ENCODE results near the gene GRM1.

DNA sequence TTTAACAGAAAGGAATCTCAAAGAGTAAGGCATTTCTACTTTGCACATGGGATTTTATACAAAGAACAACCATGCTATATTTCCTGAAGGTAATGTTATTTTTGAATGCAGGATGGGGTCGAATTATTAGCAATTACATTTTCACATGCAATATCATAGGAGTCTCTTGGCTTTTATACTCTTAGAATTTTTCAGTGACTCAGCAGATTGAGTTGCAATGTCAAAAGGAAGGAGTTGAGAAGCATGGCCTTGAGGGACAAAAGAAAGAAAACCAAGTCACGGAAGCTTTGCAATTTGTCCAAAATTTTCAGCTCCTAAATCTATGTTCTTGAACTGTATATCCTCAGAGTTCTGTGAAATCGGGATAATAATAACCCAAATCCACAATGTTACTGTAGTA is 181.1 kb downstream of the GRM1 start:
- TF ChIP-seq, protein P1, sequence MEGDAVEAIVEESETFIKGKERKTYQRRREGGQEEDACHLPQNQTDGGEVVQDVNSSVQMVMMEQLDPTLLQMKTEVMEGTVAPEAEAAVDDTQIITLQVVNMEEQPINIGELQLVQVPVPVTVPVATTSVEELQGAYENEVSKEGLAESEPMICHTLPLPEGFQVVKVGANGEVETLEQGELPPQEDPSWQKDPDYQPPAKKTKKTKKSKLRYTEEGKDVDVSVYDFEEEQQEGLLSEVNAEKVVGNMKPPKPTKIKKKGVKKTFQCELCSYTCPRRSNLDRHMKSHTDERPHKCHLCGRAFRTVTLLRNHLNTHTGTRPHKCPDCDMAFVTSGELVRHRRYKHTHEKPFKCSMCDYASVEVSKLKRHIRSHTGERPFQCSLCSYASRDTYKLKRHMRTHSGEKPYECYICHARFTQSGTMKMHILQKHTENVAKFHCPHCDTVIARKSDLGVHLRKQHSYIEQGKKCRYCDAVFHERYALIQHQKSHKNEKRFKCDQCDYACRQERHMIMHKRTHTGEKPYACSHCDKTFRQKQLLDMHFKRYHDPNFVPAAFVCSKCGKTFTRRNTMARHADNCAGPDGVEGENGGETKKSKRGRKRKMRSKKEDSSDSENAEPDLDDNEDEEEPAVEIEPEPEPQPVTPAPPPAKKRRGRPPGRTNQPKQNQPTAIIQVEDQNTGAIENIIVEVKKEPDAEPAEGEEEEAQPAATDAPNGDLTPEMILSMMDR (IDR thresholded peaks at IDR 0.05; ENCODE audit: insufficient read depth, low read depth, low read length), result no peak
- no peak for TF ChIP-seq EZH2 (IDR thresholded peaks at IDR 0.05; ENCODE audit: insufficient read depth, low read length)

All from astrocyte (in vitro differentiated cells and primary cell).